Measurements from ENCODE around the gene TBL1X. TPM values are rescaled to one million over a fixed set of nuclear protein-coding genes. Genes with fewer than 3 reads are reported as not detected.

The TBL1X gene
- total and polyA plus RNA-seq, 2 donors (not counting 1 experiment from before 2014, with no cell fraction given) = 8.8 to 65.1 TPM

- Histone ChIP-seq H3K4me1 (ENCODE audit: control insufficient read depth in 2 of 2, insufficient read depth in 2 of 2, low read length in 2 of 2) (peaks cover 9 to 10% of the 10 kb centered on the region in 2 donors), H3K27ac (ENCODE audit: low read length in 2 of 2) (no peak overlapping the region), H3K9me3 (ENCODE audit: control extremely low read depth in 1 of 3, control insufficient read depth in 2 of 3, insufficient read depth in 1 of 3, low read length in 2 of 3) (no peaks in the 10 kb centered on the region), H3K4me2 (replicated peaks; ENCODE audit: low read depth, low read length, poor library complexity, severe bottlenecking) (no peak overlapping the region), H3K9ac (ENCODE audit: low read length) (no peak overlapping the region), H3K27me3 (replicated peaks in 1 of 4; ENCODE audit: control extremely low read depth in 1 of 4, control insufficient read depth in 3 of 4, insufficient read depth in 4 of 4, low read length in 3 of 4) (no peaks in the 10 kb centered on the region), H3K36me3 (replicated peaks in 1 of 2; ENCODE audit: control extremely low read depth in 1 of 2, control insufficient read depth in 1 of 2, extremely low read depth in 1 of 2, insufficient read depth in 2 of 2, low read length in 1 of 2) (peaks cover 0 to 2% of the 10 kb centered on the region in 2 experiments), H2AFZ (ENCODE audit: insufficient read depth, low read depth, low read length, poor library complexity, severe bottlenecking) (no peak overlapping the region), H4K20me1 (ENCODE audit: control insufficient read depth, insufficient read depth, low read length, poor library complexity, severe bottlenecking) (peaks cover 13% of the 10 kb centered on the region), H3K79me2 (ENCODE audit: control insufficient read depth, insufficient read depth, low read length) (peaks cover 86% of the 10 kb centered on the region), H3K4me3 (ENCODE audit: control extremely low read depth in 1 of 5, extremely low read depth in 1 of 5, insufficient read depth in 1 of 5, low read depth in 2 of 5, low read length in 4 of 5) (no peak overlapping the region)
- no peak for TF ChIP-seq CTCF (IDR thresholded peaks at IDR 0.05)
- no peak for TF ChIP-seq EZH2 (IDR thresholded peaks at IDR 0.05; ENCODE audit: borderline replicate concordance, insufficient read depth, low read depth, low read length, poor library complexity, severe bottlenecking)
- H3K27ac Mint-ChIP-seq = no peak overlapping the region
- DNase-seq (no peak), ATAC-seq (ENCODE audit: low read depth) (no peak)
- POLR2A ChIA-PET = no interaction called here
- no peaks in the 10 kb centered on the region for H3K9me3 Mint-ChIP-seq (ENCODE audit: insufficient read depth)
- no peaks in the 10 kb centered on the region for H3K27me3 Mint-ChIP-seq
- 90% methylated on average over 3 of the region's 5 CpGs for WGBS (ENCODE audit: insufficient coverage)
- intact Hi-C loops (cut with micrococcal nuclease) = no loop called here
- peaks cover 39% of the 10 kb centered on the region for H3K4me1 Mint-ChIP-seq
- H3K4me3 Mint-ChIP-seq = no peak overlapping the region
- CTCF ChIA-PET = no interaction called here
Observed at GRCh38 chrX:9539605-9540387, 74.9 kb downstream of the TBL1X start.

GRCh38 chrX:9542106-9542760, 77.4 kb downstream of the TBL1X start:
- no peaks in the 10 kb centered on the region for H3K9me3 Mint-ChIP-seq (ENCODE audit: insufficient read depth)
- POLR2A ChIA-PET = no interaction called here
- TF ChIP-seq CTCF (IDR thresholded peaks at IDR 0.05) (no peak), EZH2 (IDR thresholded peaks at IDR 0.05; ENCODE audit: borderline replicate concordance, insufficient read depth, low read depth, low read length, poor library complexity, severe bottlenecking) (no peak)
- WGBS (ENCODE audit: insufficient coverage) = 98% methylated on average over 8 of the region's 13 CpGs
- H3K4me1 Mint-ChIP-seq = peaks cover 33% of the 10 kb centered on the region
- H3K36me3 ChIP-seq (replicated peaks in 1 of 2; ENCODE audit: control extremely low read depth in 1 of 2, control insufficient read depth in 1 of 2, extremely low read depth in 1 of 2, insufficient read depth in 2 of 2, low read length in 1 of 2) = peaks cover 0 to 2% of the 10 kb centered on the region in 2 experiments
- no peak overlapping the region for H3K9ac ChIP-seq (ENCODE audit: low read length)
- no peak overlapping the region for H3K27ac ChIP-seq (ENCODE audit: low read length in 2 of 2)
- no peak overlapping the region for H3K27ac Mint-ChIP-seq
- no peak overlapping the region for H3K4me3 ChIP-seq (ENCODE audit: control extremely low read depth in 1 of 5, extremely low read depth in 1 of 5, insufficient read depth in 1 of 5, low read depth in 2 of 5, low read length in 4 of 5)
- no peak overlapping the region for H3K4me3 Mint-ChIP-seq
- peaks cover 81% of the 10 kb centered on the region for H3K79me2 ChIP-seq (ENCODE audit: control insufficient read depth, insufficient read depth, low read length)
- no peak for DNase-seq
- no peak for ATAC-seq (ENCODE audit: low read depth)
- no peaks in the 10 kb centered on the region for H3K4me1 ChIP-seq (ENCODE audit: control insufficient read depth in 2 of 2, insufficient read depth in 2 of 2, low read length in 2 of 2)
- no peaks in the 10 kb centered on the region for H3K27me3 ChIP-seq (replicated peaks in 1 of 4; ENCODE audit: control extremely low read depth in 1 of 4, control insufficient read depth in 3 of 4, insufficient read depth in 4 of 4, low read length in 3 of 4)
- no peaks in the 10 kb centered on the region for H3K9me3 ChIP-seq (ENCODE audit: control extremely low read depth in 1 of 3, control insufficient read depth in 2 of 3, insufficient read depth in 1 of 3, low read length in 2 of 3)
- no peaks in the 10 kb centered on the region for H3K27me3 Mint-ChIP-seq
- intact Hi-C loops (cut with micrococcal nuclease) = no loop called here
- CTCF ChIA-PET = interaction anchor here (0.7 kb wide), 1 partner anchor 456 kb away, joined by 3 read pairs; no protein-coding TSS in a partner anchor
- no peak overlapping the region for H2AFZ ChIP-seq (ENCODE audit: insufficient read depth, low read depth, low read length, poor library complexity, severe bottlenecking)
- H4K20me1 ChIP-seq (ENCODE audit: control insufficient read depth, insufficient read depth, low read length, poor library complexity, severe bottlenecking) = peaks cover 9% of the 10 kb centered on the region
- no peak overlapping the region for H3K4me2 ChIP-seq (replicated peaks; ENCODE audit: low read depth, low read length, poor library complexity, severe bottlenecking)

Measured in B cell (primary cell).